GM10266 (cell line): ENCODE results near the gene UBAP2L.

Experiments used
- DNase-seq: peaks from one replicate; pipeline ENCODE4 v3.0.0; 2012; ENCODE audit errors: extremely low spot score
- CTCF ChIP-seq: IDR thresholded peaks from 2 replicates; pipeline ENCODE4 v1.5.1; 2012; ENCODE audit warnings: mild to moderate bottlenecking, low read depth; ENCODE audit not compliant: control insufficient read depth, insufficient read depth; ENCODE audit errors: missing control alignments

UBAP2L gene

GRCh38 chr1:154258784-154259183 lies 38.0 kb downstream of the UBAP2L start:
- DNase-seq: no peak

GRCh38 chr1:154260127-154260526 lies 39.4 kb downstream of the UBAP2L start:
- no peak for DNase-seq
- no peak for TF ChIP-seq CTCF

More at GRCh38 chr1:154258784-154259183, 38.0 kb downstream of the UBAP2L start:
- no peak for TF ChIP-seq CTCF

- DNase-seq: no peak
- no peak for TF ChIP-seq CTCF
Measured at GRCh38 chr1:154263465-154264332, 42.9 kb downstream of the UBAP2L start.

- no peak for TF ChIP-seq CTCF
- no peak for DNase-seq
Measured at GRCh38 chr1:154264454-154264853, 43.7 kb downstream of the UBAP2L start.

GRCh38 chr1:154265586-154265985 lies 44.8 kb downstream of the UBAP2L start:
- TF ChIP-seq CTCF: no peak
- no peak for DNase-seq

GRCh38 chr1:154270833-154271232 lies 50.1 kb downstream of the UBAP2L start:
- no peak for TF ChIP-seq CTCF
- no peak for DNase-seq
